Activated CD4-positive, alpha-beta T cell treated with anti-CD3 and anti-CD28 coated beads for 36 hours (primary cell): ENCODE measurements around the gene PXDN. TPM values are rescaled to one million over a fixed set of nuclear protein-coding genes. Genes with fewer than 3 reads are reported as not detected.
"Not testable (repeated sequence)": the region's sequence is repeated elsewhere in the genome, so short reads cannot be mapped to it uniquely, and the experiment has no call there.

Experiments
- ATAC-seq: fragments of 200-7000 bp; cut with Tn5 transposase; one replicate; pipeline ENCODE4 v1.10.0; 2021; ENCODE audit warnings: mild to moderate bottlenecking, moderate library complexity
- CTCF ChIA-PET: fragments of 350-600 bp; sonication (Branson Sonifier 250); formaldehyde crosslinking; loops from one replicate; lab custom pipeline; 2021; ENCODE audit warnings: antibody characterized with exemption; lab: Charles Lee
- POLR2A ChIA-PET: fragments of 350-600 bp; sonication (Branson Sonifier 250); formaldehyde crosslinking; loops from one replicate; lab custom pipeline; 2021; ENCODE audit warnings: antibody characterized with exemption, inconsistent platforms; lab: Charles Lee
- DNase-seq: peaks from one replicate; pipeline ENCODE4 v3.0.0-alpha.2; 2020
- H3K27ac Mint-ChIP-seq: one replicate; pipeline ENCODE4 v1.8.0; 2021; ENCODE audit warnings: mixed read lengths
- H3K27me3 Mint-ChIP-seq: one replicate; pipeline ENCODE4 v1.8.0; 2021; ENCODE audit warnings: mixed read lengths
- H3K36me3 Mint-ChIP-seq: one replicate; pipeline ENCODE4 v1.8.0; 2021; ENCODE audit warnings: low read depth, mixed read lengths
- H3K4me1 Mint-ChIP-seq: one replicate; pipeline ENCODE4 v1.8.0; 2021; ENCODE audit warnings: mixed read lengths
- H3K4me3 Mint-ChIP-seq: one replicate; pipeline ENCODE4 v1.8.0; 2021; ENCODE audit warnings: mild to moderate bottlenecking, moderate library complexity, mixed read lengths
- H3K9me3 Mint-ChIP-seq: one replicate; pipeline ENCODE4 v1.8.0; 2021; ENCODE audit warnings: low read depth, mixed read lengths
- intact Hi-C, 2 experiments: fragments of 100-400 bp; cut with DNase I in 1 of 2; cut with micrococcal nuclease in 1 of 2; formaldehyde crosslinking; loops; one replicate each; pipeline versions ENCODE4 v1.14.2 to v1.15.1; 2022 to 2024; cut with DNase I, micrococcal nuclease
- total RNA-seq, 2 experiments: library from RNA; stranded (reverse); gene quantifications; one replicate each; pipeline ENCODE4 v1.2.3, GENCODE V29; 2021

The PXDN gene
- total RNA-seq, 2 experiments from 2014 or later = 0.37 to 0.81 TPM

- Mint-ChIP-seq H3K36me3 (no peaks in the 10 kb centered on the region), H3K27ac (no peak overlapping the region), H3K4me3 (no peak overlapping the region), H3K27me3 (peaks cover 4% of the 10 kb centered on the region), H3K9me3 (no peaks in the 10 kb centered on the region), H3K4me1 (peaks cover 3% of the 10 kb centered on the region)
- DNase-seq (no peak), ATAC-seq (no peak)
- ChIA-PET CTCF (interaction anchor here (0.7 kb wide), 1 partner anchor 202 kb away, joined by 3 read pairs; no protein-coding TSS in a partner anchor), POLR2A (interaction anchor here (0.7 kb wide), 1 partner anchor 38 kb away, joined by 3 read pairs; no protein-coding TSS in a partner anchor)
- intact Hi-C loops = no loop called here
Measured at GRCh38 chr2:1704631-1705556, 39.4 kb downstream of the PXDN start.

- ChIA-PET POLR2A (no interaction called here), CTCF (interaction anchor here (0.6 kb wide), 1 partner anchor 1450 kb away, joined by 3 read pairs; no protein-coding TSS in a partner anchor)
- Mint-ChIP-seq H3K9me3 (no peaks in the 10 kb centered on the region), H3K27ac (no peak overlapping the region), H3K27me3 (no peaks in the 10 kb centered on the region), H3K4me3 (no peak overlapping the region), H3K4me1 (no peaks in the 10 kb centered on the region), H3K36me3 (no peaks in the 10 kb centered on the region)
- DNase-seq (no peak), ATAC-seq (no peak)
- intact Hi-C loops = no loop called here
Measured at GRCh38 chr2:1702186-1702565, 42.1 kb downstream of the PXDN start.

- ATAC-seq (no peak), DNase-seq (no peak)
- intact Hi-C loops = no loop called here
- H3K36me3 Mint-ChIP-seq = no peaks in the 10 kb centered on the region
- no peaks in the 10 kb centered on the region for H3K9me3 Mint-ChIP-seq
- H3K27ac Mint-ChIP-seq = no peak overlapping the region
- no peaks in the 10 kb centered on the region for H3K4me1 Mint-ChIP-seq
- H3K4me3 Mint-ChIP-seq = no peak overlapping the region
- ChIA-PET CTCF (interaction anchor here (0.6 kb wide), 1 partner anchor 1450 kb away, joined by 3 read pairs; no protein-coding TSS in a partner anchor), POLR2A (no interaction called here)
- no peaks in the 10 kb centered on the region for H3K27me3 Mint-ChIP-seq
Measured at GRCh38 chr2:1701556-1702185, 42.6 kb downstream of the PXDN start.

- DNase-seq (no peak), ATAC-seq (no peak)
- Mint-ChIP-seq H3K27me3 (no peaks in the 10 kb centered on the region), H3K4me3 (no peak overlapping the region), H3K27ac (no peak overlapping the region), H3K36me3 (no peaks in the 10 kb centered on the region), H3K9me3 (no peaks in the 10 kb centered on the region), H3K4me1 (no peaks in the 10 kb centered on the region)
- intact Hi-C loops = no loop called here
- CTCF ChIA-PET = no interaction called here
- POLR2A ChIA-PET = no interaction called here
Measured at GRCh38 chr2:1701020-1701419, 43.3 kb downstream of the PXDN start.

- H3K27ac Mint-ChIP-seq, ATAC-seq, POLR2A ChIA-PET, H3K27me3 Mint-ChIP-seq, H3K4me3 Mint-ChIP-seq, H3K4me1 Mint-ChIP-seq, CTCF ChIA-PET, DNase-seq, H3K9me3 Mint-ChIP-seq, H3K36me3 Mint-ChIP-seq, intact Hi-C loops: not testable (repeated sequence)
Measured at GRCh38 chr2:1700427-1700826, 43.9 kb downstream of the PXDN start.

- DNase-seq = no peak
- Mint-ChIP-seq H3K27ac (no peak overlapping the region), H3K36me3 (no peaks in the 10 kb centered on the region), H3K27me3 (no peaks in the 10 kb centered on the region), H3K4me1 (no peaks in the 10 kb centered on the region), H3K4me3 (no peak overlapping the region), H3K9me3 (no peaks in the 10 kb centered on the region)
- ChIA-PET POLR2A (no interaction called here), CTCF (no interaction called here)
- intact Hi-C loops = no loop called here
- ATAC-seq = no peak
Measured at GRCh38 chr2:1698188-1698945, 45.9 kb downstream of the PXDN start.

- ChIA-PET POLR2A (no interaction called here), CTCF (interaction anchor here (1.3 kb wide), 1 partner anchor 53 kb away, joined by 4 read pairs; no protein-coding TSS in a partner anchor)
- Mint-ChIP-seq H3K4me3 (no peak overlapping the region), H3K27ac (no peak overlapping the region), H3K9me3 (no peaks in the 10 kb centered on the region), H3K27me3 (no peaks in the 10 kb centered on the region), H3K4me1 (no peaks in the 10 kb centered on the region), H3K36me3 (no peaks in the 10 kb centered on the region)
- ATAC-seq = no peak
- intact Hi-C loops = no loop called here
- no peak for DNase-seq
Measured at GRCh38 chr2:1697601-1698000, 46.7 kb downstream of the PXDN start.

- no peak overlapping the region for H3K4me3 Mint-ChIP-seq
- no peaks in the 10 kb centered on the region for H3K4me1 Mint-ChIP-seq
- H3K27me3 Mint-ChIP-seq = no peaks in the 10 kb centered on the region
- no peaks in the 10 kb centered on the region for H3K9me3 Mint-ChIP-seq
- H3K36me3 Mint-ChIP-seq = no peaks in the 10 kb centered on the region
- H3K27ac Mint-ChIP-seq = no peak overlapping the region
- DNase-seq = no peak
- CTCF ChIA-PET = interaction anchor here (1.3 kb wide), 1 partner anchor 54 kb away, joined by 4 read pairs; no protein-coding TSS in a partner anchor
- ATAC-seq = no peak
- POLR2A ChIA-PET = no interaction called here
- intact Hi-C loops = no loop called here
Measured at GRCh38 chr2:1696472-1696871, 47.8 kb downstream of the PXDN start.

- Mint-ChIP-seq H3K4me3 (no peak overlapping the region), H3K27ac (no peak overlapping the region), H3K9me3 (no peaks in the 10 kb centered on the region), H3K36me3 (no peaks in the 10 kb centered on the region), H3K4me1 (no peaks in the 10 kb centered on the region), H3K27me3 (no peaks in the 10 kb centered on the region)
- ChIA-PET POLR2A (no interaction called here), CTCF (no interaction called here)
- DNase-seq = no peak
- ATAC-seq = no peak
- intact Hi-C loops = no loop called here
Measured at GRCh38 chr2:1694371-1695271, 49.7 kb downstream of the PXDN start.

GRCh38 chr2:1693723-1694122 is 50.6 kb downstream of the PXDN start:
- Mint-ChIP-seq H3K9me3 (no peaks in the 10 kb centered on the region), H3K4me3 (no peak overlapping the region), H3K27me3 (no peaks in the 10 kb centered on the region), H3K4me1 (no peaks in the 10 kb centered on the region), H3K27ac (no peak overlapping the region), H3K36me3 (no peaks in the 10 kb centered on the region)
- POLR2A ChIA-PET = no interaction called here
- intact Hi-C loops = no loop called here
- DNase-seq = no peak
- ATAC-seq = no peak
- CTCF ChIA-PET = no interaction called here

GRCh38 chr2:1692342-1692741 is 52.0 kb downstream of the PXDN start:
- ChIA-PET POLR2A (no interaction called here), CTCF (no interaction called here)
- Mint-ChIP-seq H3K27ac (no peak overlapping the region), H3K4me1 (no peaks in the 10 kb centered on the region), H3K27me3 (no peaks in the 10 kb centered on the region), H3K4me3 (no peak overlapping the region), H3K36me3 (no peaks in the 10 kb centered on the region), H3K9me3 (no peaks in the 10 kb centered on the region)
- no peak for ATAC-seq
- no peak for DNase-seq
- intact Hi-C loops = no loop called here
